Stimulated activated CD8-positive, alpha-beta memory T cell treated with anti-CD3 and anti-CD28 coated beads, Interleukin-15, amount 100 ng/mL, for 4 hours (primary cell): ENCODE measurements around the gene FHIT.
"Not testable (repeated sequence)": the region's sequence is repeated elsewhere in the genome, so short reads cannot be mapped to it uniquely, and the experiment has no call there.

Experiments used
- DNase-seq, 2 donors: peaks; one replicate each; pipeline ENCODE4 v3.0.0-alpha.2; 2020; ENCODE audit warnings: low read depth in 2 of 2

Gene FHIT

GRCh38 chr3:59939826-59940426 is 1311.3 kb downstream of the FHIT start:
- DNase-seq: no peak

DNA sequence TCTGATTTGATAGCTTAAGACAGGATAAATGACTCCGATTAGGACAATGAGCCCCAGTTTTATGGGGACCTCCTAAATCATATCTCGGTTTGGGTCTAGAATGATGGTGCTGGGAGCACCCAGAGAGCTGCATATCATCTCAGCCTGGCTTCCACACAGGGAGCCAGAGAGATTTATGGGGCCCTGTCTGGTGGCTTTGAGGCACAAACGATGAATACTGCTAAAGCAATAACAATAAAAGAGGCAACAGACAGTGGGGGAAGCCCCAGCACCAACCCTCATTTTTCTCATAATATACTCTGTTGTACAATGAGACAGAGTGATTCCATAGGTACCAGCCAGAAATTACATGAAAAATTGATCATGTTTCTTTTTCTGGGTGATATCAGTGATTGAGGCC is 1312.4 kb downstream of the FHIT start:
- no peak for DNase-seq

DNA sequence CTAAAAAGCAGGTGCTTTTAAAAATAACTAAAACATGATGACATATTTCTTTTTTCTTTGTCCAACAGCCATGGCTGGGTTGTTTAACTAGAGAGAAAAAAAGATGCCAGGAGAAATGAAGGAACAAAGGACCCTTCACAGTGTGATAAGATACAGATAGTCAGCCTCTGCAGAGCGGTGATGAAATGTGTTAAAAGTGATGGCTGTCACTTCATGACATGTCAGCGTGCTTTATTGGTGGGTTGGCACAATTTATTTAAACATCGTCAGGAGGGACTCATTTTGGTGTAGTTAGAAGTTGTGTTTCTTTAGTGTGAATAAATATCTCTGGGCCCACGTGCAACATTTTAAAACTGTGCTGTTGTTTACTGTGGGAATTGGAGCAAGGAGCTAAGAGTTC is 1314.1 kb downstream of the FHIT start:
- DNase-seq: no peak

DNA sequence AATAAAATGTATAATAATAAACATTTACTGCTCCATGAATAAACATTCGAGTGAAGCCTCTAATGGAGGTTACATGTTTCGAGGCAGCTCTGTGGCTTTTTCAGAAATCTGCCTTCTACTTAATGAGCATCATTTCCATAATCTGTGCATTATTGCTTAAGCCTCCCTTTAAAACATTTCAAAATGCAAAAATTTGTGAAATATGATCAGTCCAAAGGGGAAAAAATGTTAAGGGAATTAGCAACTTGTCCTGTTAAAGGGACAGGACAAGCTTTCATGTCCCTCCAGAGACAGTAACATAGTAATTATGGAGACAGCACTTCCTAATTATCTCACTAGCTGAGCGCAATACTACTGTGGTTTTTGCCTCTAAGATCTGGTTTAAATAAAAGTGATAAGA is 1314.8 kb downstream of the FHIT start:
- no peak for DNase-seq

- DNase-seq: no peak
Observed at GRCh38 chr3:59935025-59935424, 1316.2 kb downstream of the FHIT start.

DNA sequence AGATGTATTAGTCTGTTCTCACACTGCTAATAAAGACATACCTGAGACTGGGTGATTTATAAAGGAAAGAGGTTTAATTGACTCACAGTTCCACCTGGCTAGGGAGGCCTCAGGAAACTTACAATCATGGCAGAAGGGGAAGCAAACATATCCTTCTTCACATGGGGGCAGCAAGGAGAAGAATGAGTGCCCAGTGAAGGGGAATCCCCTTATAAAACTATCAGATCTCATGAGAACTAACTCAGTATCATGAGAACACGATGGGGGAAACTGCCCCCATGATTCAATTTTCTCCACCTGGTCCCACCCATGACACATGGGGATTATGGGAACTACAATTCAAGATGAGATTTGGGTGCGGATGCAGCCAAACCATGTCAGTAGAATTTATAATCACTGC is 1316.7 kb downstream of the FHIT start:
- DNase-seq: not testable (repeated sequence)

DNA sequence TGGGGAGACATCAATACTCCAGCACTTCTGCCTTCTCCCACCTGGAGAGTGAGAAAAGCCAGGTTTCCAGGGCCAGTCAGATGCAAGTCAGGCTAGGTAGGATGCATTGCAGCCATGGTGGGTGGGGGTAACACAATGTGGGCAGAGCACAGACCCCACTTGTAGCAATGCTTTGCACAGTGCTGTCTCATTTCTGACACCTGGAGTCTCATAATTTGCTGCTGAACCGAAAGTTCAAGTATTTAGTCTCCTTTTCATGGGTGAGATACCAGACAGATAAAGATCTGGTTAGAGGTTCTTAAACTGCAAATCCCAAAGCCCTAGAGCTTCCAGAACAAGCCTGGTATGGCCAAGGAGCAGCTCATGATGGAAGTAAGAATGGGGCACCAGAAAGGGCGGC is 1321.1 kb downstream of the FHIT start:
- no peak for DNase-seq

DNA sequence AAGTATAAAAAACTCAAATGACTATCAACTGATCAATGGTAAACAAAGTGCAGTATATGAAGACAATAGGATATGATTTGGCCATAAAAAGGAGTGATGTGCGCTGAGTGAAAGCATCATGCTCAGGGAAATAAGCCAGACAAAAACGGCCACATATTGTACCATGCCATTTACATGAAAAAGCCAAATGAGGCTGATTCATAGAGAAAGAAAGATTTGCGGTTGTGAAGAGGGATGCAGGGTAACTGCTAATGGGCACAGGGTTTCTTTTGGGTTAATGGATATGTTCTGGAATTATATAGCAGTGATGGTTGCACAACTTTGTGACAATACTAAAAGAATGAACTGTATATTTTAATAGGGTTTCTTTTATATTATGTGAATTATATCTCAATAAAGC is 1324.2 kb downstream of the FHIT start:
- no peak for DNase-seq

- DNase-seq: no peak
Observed at GRCh38 chr3:59925946-59926345, 1325.3 kb downstream of the FHIT start.

- no peak for DNase-seq
Observed at GRCh38 chr3:59922192-59922591, 1329.1 kb downstream of the FHIT start.

DNA sequence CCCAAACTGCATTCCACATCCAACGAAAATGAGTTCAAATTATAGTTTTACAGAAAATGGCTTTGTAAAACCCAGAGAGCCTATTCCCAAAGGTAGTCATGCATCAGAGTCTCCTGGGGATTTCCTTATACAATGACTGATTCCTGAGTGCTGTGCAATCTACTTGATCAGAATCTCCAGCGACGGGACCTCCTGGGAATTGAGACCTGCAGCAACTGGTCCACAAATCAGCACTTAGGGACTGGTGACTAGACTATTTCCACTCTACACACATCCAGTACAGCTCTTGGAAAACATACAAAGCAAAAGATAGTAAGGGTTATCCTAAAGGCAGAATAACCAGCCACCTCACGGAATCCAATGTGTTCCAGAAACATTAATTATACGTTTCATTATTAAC is 1330.4 kb downstream of the FHIT start:
- no peak for DNase-seq

DNA sequence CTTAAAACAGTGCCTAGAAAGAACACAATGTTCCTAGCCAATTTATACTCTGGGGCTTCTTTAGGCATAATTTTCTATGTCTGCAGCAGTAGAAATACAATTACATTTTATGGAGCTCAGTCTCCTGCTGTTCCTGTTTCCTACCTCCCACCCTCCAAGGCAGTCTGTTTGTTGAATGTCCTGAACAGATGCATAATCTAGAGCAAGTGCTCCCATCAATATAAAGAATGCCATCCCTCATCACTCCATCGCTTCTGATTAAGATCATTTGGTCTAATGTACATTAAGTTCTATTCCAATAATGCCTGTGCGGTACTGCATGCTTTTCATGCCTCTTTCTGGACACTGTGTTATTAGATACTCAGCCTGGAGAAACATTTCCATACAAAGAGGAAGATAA is 1331.7 kb downstream of the FHIT start:
- DNase-seq: no peak

DNA sequence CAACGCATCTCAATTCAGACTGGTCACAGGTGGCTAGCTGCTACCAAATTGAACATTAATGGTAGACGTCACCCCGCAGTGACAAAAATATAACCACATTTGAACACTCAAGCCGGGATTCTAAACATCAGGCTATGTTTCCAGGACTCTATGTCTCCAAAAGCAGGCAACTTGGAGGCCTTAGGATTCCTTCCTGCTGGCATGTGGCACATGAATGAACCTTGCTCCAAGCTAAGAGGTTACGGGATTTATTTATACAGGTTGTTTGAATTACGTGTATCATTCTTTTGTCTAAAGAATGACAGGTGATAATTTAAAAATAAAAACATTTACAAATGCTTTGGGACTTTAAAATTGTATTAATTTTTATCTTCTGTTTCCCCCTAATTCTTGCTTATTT is 1337.0 kb downstream of the FHIT start:
- no peak for DNase-seq

DNA sequence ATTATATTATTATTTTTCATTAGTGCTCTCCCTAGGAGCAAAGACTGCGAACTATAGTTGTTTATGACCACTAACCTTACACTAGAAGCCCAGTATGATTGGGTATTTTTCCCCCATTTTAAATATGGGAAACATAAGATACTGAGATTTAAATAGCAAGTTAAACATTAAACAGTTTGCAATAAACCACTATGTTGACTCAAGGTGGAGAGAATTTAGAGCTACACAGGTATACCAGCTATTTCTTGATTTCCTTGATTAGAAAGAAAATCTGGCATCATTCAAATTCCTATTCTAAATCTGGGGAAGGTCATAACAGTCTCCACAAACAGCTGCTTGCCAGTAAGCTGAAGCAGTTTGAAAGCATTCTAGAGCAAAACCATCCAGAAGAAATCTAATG is 1337.6 kb downstream of the FHIT start:
- no peak for DNase-seq

- DNase-seq: no peak
Observed at GRCh38 chr3:59908701-59909100, 1342.6 kb downstream of the FHIT start.

DNA sequence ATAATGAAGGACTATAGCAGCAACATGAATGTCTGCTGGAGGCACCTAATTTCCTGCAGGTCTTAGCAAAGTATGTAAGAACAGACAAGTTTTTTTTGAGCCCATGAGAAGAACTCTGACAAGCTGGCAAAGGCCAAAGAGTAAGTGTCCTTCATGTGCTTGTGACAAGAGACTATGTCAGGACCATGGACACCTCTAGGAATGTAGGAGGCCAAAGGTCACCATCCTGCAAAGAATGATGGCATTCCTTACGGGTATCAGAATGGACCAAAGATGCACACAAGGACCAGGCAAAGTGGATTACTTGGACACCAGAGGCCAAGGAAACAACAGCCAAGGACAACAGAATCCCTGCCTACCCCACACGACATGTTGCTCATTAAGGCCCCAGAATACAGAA is 1343.0 kb downstream of the FHIT start:
- DNase-seq: no peak

DNA sequence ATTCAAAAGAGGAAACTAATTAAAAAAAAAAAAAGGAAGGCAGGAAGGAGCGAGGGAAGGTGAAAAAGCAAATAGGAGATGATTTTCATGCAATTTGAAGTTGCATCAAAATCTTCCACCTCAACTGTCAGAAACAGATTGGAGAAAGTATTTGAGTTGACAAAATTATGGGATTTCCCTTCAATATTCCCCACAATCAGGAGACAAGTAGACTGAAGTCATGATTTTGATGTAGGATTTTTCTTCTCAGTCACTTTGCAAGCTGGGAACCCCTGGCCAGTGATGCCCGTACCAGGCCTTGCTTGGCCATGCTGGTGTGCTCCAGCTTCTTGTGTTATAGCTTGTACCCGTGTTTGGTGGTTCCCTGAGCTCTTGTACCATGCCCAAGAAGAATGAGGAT is 1347.0 kb downstream of the FHIT start:
- DNase-seq: no peak

DNA sequence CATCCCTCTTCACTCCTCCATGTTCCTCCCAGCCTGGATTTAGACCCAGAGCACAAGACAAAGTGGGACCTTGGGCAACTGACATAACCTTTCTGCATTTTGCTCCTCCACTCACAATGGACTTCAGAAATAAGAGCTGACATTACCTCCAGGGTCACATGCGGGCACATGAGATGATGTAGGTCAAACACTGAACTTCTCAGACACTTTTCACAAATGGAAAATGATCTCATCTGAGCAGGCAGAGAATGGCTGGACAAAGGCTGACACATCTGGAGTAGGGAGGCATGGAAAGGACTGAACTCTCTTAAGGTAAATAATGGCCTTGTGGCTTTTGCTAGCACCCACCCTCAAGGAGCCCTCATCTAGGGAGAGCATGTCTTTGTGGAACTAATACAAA is 1352.2 kb downstream of the FHIT start:
- no peak for DNase-seq

GRCh38 chr3:59895972-59896371 is 1355.3 kb downstream of the FHIT start:
- DNase-seq: no peak

DNA sequence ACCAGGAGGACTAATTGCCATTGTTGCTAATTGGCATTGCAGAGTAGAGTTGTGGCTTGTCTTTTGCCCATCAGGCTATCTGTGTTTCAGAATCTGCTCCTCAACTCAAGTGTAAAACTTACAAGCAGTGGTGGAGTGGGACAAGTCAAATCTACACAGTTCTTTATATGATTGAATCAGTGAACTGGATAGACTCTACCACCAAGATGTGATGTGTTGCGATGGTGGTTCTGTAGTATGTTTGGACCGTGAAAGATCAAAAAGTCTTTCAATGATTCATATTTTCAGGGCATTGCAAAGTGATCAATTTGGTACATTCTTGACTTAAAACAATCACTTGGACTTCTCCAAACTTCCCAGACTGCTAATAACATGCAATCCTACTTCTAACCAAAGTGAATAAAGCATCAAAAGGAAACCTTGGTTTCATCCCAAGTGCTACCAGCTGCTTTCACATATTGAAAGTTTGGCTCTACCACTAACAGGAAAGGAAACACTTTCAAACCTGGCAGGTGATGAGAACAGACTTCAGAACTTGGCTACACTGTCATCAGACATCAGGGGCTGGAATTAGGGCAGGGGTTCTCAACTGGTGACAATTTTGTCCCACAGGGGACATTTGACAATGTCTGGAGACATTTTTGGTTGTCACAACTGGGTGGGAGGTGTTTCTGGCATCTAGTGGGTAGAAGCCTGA is 1356.7 kb downstream of the FHIT start:
- DNase-seq: no peak

DNA sequence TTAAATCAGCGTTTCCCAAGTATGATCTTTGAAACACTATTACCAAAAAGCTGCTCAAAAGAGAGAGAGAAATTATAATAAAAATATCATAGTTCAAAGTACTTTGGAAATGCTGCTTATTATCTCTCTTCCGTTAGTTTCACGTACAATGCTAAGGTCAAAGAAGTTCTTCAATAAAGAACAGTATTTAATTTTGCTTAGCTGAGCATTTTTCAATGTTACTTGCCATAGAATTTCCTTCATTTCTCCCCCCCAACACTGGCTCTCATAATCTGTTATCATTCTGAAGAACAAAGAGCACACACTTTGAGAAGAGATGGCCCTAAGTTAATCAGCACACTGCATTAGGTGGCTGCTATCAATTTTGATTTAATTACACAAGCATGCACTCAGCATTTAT is 1360.6 kb downstream of the FHIT start:
- DNase-seq: no peak

GRCh38 chr3:59886790-59887189 is 1364.5 kb downstream of the FHIT start:
- DNase-seq: no peak

- no peak for DNase-seq
Observed at GRCh38 chr3:59885899-59886400, 1365.3 kb downstream of the FHIT start.

- no peak for DNase-seq
Observed at GRCh38 chr3:59885101-59885500, 1366.2 kb downstream of the FHIT start.
